ENCODE results near the gene ADGRG3. TPM values are rescaled to one million over a fixed set of nuclear protein-coding genes. Genes with fewer than 3 reads are reported as not detected.

ADGRG3 gene
- total and polyA plus RNA-seq, 2 donors (not counting 1 experiment from before 2014, with no cell fraction given): not detected

- H3K27ac ChIP-seq (ENCODE audit: low read length in 2 of 2): no peak overlapping the region
- intact Hi-C loops (cut with micrococcal nuclease): no loop called here
- TF ChIP-seq EZH2 (IDR thresholded peaks at IDR 0.05; ENCODE audit: borderline replicate concordance, insufficient read depth, low read depth, low read length, poor library complexity, severe bottlenecking) (no peak), CTCF (IDR thresholded peaks at IDR 0.05) (no peak)
- H3K36me3 ChIP-seq (replicated peaks in 1 of 2; ENCODE audit: control extremely low read depth in 1 of 2, control insufficient read depth in 1 of 2, extremely low read depth in 1 of 2, insufficient read depth in 2 of 2, low read length in 1 of 2): no peaks in the 10 kb centered on the region
- Mint-ChIP-seq H3K27ac (no peak overlapping the region), H3K27me3 (peaks cover 3% of the 10 kb centered on the region), H3K4me1 (no peaks in the 10 kb centered on the region), H3K9me3 (ENCODE audit: insufficient read depth) (no peaks in the 10 kb centered on the region), H3K4me3 (no peak overlapping the region)
- ChIA-PET POLR2A (no interaction called here), CTCF (no interaction called here)
- H3K9me3 ChIP-seq (ENCODE audit: control extremely low read depth in 1 of 3, control insufficient read depth in 2 of 3, insufficient read depth in 1 of 3, low read length in 2 of 3): no peaks in the 10 kb centered on the region
- no peak for ATAC-seq (ENCODE audit: low read depth)
- no peaks in the 10 kb centered on the region for H3K27me3 ChIP-seq (replicated peaks in 1 of 4; ENCODE audit: control extremely low read depth in 1 of 4, control insufficient read depth in 3 of 4, insufficient read depth in 4 of 4, low read length in 3 of 4)
- H4K20me1 ChIP-seq (ENCODE audit: control insufficient read depth, insufficient read depth, low read length, poor library complexity, severe bottlenecking): no peaks in the 10 kb centered on the region
- no peak overlapping the region for H3K4me3 ChIP-seq (ENCODE audit: control extremely low read depth in 1 of 5, extremely low read depth in 1 of 5, insufficient read depth in 1 of 5, low read depth in 2 of 5, low read length in 4 of 5)
- H3K4me2 ChIP-seq (replicated peaks; ENCODE audit: low read depth, low read length, poor library complexity, severe bottlenecking): no peak overlapping the region
- no peak overlapping the region for H3K9ac ChIP-seq (ENCODE audit: low read length)
- H3K79me2 ChIP-seq (ENCODE audit: control insufficient read depth, insufficient read depth, low read length): no peaks in the 10 kb centered on the region
- H2AFZ ChIP-seq (ENCODE audit: insufficient read depth, low read depth, low read length, poor library complexity, severe bottlenecking): no peak overlapping the region
- 100% methylated on average over 1 of the region's 7 CpGs for whole genome bisulfite sequencing (ENCODE audit: insufficient coverage)
- peaks cover 0 to 4% of the 10 kb centered on the region in 2 donors for H3K4me1 ChIP-seq (ENCODE audit: control insufficient read depth in 2 of 2, insufficient read depth in 2 of 2, low read length in 2 of 2)
- DNase-seq: no peak
Observed at GRCh38 chr16:57679767-57680482, 11.8 kb downstream of the ADGRG3 start.

- intact Hi-C loops (cut with micrococcal nuclease): no loop called here
- ChIA-PET POLR2A (no interaction called here), CTCF (no interaction called here)
- Histone ChIP-seq H3K4me1 (ENCODE audit: control insufficient read depth in 2 of 2, insufficient read depth in 2 of 2, low read length in 2 of 2) (peaks cover 0 to 4% of the 10 kb centered on the region in 2 donors), H3K36me3 (replicated peaks in 1 of 2; ENCODE audit: control extremely low read depth in 1 of 2, control insufficient read depth in 1 of 2, extremely low read depth in 1 of 2, insufficient read depth in 2 of 2, low read length in 1 of 2) (no peaks in the 10 kb centered on the region), H3K9ac (ENCODE audit: low read length) (no peak overlapping the region), H3K79me2 (ENCODE audit: control insufficient read depth, insufficient read depth, low read length) (no peaks in the 10 kb centered on the region), H3K4me2 (replicated peaks; ENCODE audit: low read depth, low read length, poor library complexity, severe bottlenecking) (no peak overlapping the region), H3K4me3 (ENCODE audit: control extremely low read depth in 1 of 5, extremely low read depth in 1 of 5, insufficient read depth in 1 of 5, low read depth in 2 of 5, low read length in 4 of 5) (no peak overlapping the region), H3K9me3 (ENCODE audit: control extremely low read depth in 1 of 3, control insufficient read depth in 2 of 3, insufficient read depth in 1 of 3, low read length in 2 of 3) (no peaks in the 10 kb centered on the region), H2AFZ (ENCODE audit: insufficient read depth, low read depth, low read length, poor library complexity, severe bottlenecking) (no peak overlapping the region), H4K20me1 (ENCODE audit: control insufficient read depth, insufficient read depth, low read length, poor library complexity, severe bottlenecking) (no peaks in the 10 kb centered on the region), H3K27ac (ENCODE audit: low read length in 2 of 2) (no peak overlapping the region), H3K27me3 (replicated peaks in 1 of 4; ENCODE audit: control extremely low read depth in 1 of 4, control insufficient read depth in 3 of 4, insufficient read depth in 4 of 4, low read length in 3 of 4) (no peaks in the 10 kb centered on the region)
- ATAC-seq (ENCODE audit: low read depth) (no peak), DNase-seq (no peak)
- Mint-ChIP-seq H3K4me3 (no peak overlapping the region), H3K27me3 (peaks cover 3% of the 10 kb centered on the region), H3K9me3 (ENCODE audit: insufficient read depth) (no peaks in the 10 kb centered on the region), H3K4me1 (no peaks in the 10 kb centered on the region), H3K27ac (no peak overlapping the region)
- TF ChIP-seq CTCF (IDR thresholded peaks at IDR 0.05) (no peak), EZH2 (IDR thresholded peaks at IDR 0.05; ENCODE audit: borderline replicate concordance, insufficient read depth, low read depth, low read length, poor library complexity, severe bottlenecking) (no peak)
- 69% methylated on average over 3 of the region's 5 CpGs for WGBS (ENCODE audit: insufficient coverage)
Observed at GRCh38 chr16:57680842-57681375, 12.8 kb downstream of the ADGRG3 start.
